Right hindlimb (tissue), 1 donor: Measurements from ENCODE around the gene CEP128.

Experiments used
- DNase-seq: peaks from one replicate; pipeline ENCODE4 v3.0.0-alpha.2; 2018

The CEP128 gene

DNA sequence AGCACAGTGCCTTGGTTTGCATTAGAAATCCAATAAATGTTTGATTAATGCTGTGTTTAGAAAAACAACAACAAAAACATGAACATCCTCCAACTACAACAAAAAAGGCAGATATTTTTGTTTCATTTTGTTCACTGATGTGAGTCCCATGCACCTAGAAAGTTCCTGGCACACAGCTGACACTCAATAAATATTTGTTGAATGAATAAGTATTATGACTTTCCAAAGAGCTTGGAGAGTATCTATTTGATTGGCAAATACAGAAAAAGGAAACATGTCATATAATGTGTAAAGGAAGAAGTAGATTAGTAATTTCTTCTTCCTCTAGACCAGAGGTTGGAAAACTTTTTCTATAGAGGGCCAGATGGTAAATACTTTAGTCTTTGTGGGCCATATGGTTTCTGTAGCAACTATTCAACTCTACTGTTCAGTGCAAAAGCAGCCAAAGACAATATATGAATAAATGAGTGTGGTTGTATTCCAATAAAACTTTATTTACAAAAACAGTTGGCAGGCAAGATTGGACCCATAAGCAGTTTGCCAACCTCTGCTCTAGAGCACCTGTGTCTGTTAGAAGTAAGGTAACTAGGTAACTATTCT, 417.9 kb downstream of the CEP128 start:
- no peak for DNase-seq

GRCh38 chr14:80522936-80523335, 418.6 kb downstream of the CEP128 start:
- DNase-seq, result no peak

DNA sequence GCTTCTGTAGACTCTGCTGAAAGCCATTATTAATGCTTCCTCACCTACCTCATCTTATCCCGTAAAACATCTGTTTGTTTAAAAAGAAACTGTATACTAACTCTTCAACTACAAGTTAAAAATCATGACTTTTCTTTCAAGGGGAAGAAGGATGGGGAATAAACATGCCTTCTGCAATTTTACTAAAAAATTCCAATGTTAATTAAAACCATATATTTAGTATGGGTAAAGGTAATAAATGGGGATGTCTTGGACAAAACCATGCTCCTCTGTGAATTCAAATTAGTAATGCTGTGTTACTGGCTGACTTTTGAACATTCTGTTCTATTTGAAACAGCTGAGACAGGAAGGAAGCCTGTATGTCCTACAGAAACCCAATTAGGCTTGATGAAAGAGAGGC, 419.1 kb downstream of the CEP128 start:
- DNase-seq, result no peak

- no peak for DNase-seq
These were observed 420.1 kb downstream of the CEP128 start for GRCh38 chr14:80521456-80521855.

GRCh38 chr14:80519002-80519401, 422.5 kb downstream of the CEP128 start:
- no peak for DNase-seq

DNA sequence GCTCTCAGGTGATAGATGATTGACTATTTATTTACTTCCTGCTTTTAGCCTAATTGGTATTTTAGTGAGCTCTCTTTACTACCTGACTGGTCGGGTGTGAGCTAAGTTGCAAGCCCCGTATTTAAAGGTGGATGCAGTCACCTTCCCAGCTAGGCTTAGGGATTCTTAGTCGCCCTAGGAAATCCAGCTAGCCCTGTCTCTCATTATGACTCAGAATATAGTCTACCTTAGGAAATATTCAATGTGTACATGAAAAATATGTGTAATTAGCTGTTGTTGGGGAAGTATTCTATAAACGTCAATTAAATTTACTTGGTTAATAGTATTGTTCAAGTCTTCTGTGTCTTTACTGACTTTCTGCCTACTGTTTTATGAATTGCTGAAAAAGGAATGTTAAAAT, 423.4 kb downstream of the CEP128 start:
- DNase-seq, result no peak

- no peak for DNase-seq
These were observed 434.2 kb downstream of the CEP128 start for GRCh38 chr14:80507292-80507869.

- DNase-seq, result no peak
These were observed 436.8 kb downstream of the CEP128 start for GRCh38 chr14:80504781-80505180.

GRCh38 chr14:80498533-80498932, 443.0 kb downstream of the CEP128 start:
- no peak for DNase-seq

GRCh38 chr14:80496090-80496489, 445.4 kb downstream of the CEP128 start:
- DNase-seq, result no peak

GRCh38 chr14:80494769-80495168, 446.8 kb downstream of the CEP128 start:
- DNase-seq, result no peak

- no peak for DNase-seq
These were observed 447.9 kb downstream of the CEP128 start for GRCh38 chr14:80493620-80494019.

DNA sequence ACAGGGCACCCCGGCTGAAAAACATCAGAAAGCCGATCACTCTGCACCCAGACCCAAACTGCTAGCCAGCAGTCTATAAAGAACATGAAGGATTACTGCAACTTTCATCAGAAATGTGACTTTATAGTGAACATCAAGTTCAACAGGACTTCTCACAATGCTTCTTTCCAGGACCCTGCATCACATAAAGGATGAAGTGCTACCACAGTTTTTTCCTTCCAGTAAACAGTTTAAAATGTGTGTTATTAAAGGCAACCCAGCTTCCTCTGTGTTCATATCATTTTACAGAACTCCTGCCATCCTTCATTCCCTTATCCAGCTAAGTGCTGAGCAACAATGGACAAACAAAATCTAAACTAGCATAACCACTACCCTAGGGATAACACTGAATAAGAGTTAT, 449.9 kb downstream of the CEP128 start:
- no peak for DNase-seq

GRCh38 chr14:80491131-80491530, 450.4 kb downstream of the CEP128 start:
- peak; percentile 71 for DNase-seq

DNA sequence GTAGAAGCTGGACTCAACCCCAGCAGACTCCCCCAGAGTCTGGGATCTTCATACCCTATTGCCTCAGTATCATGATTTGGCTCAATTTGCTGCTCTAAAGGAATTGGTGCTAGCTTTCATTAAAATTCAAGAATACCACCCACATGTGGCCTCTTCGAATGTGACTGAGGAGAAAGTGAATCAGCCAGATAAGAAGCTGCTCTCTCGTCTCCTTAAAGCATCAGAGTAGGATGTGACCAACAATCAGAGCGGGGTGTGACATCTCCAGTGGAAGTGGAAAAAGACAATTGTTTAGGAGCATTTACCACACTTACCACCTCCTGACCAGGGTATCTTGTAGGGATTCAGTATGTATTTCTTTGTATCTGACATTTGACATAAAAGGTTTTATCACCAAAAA, 452.0 kb downstream of the CEP128 start:
- DNase-seq, result no peak

- no peak for DNase-seq
These were observed 455.8 kb downstream of the CEP128 start for GRCh38 chr14:80485764-80486163.

DNA sequence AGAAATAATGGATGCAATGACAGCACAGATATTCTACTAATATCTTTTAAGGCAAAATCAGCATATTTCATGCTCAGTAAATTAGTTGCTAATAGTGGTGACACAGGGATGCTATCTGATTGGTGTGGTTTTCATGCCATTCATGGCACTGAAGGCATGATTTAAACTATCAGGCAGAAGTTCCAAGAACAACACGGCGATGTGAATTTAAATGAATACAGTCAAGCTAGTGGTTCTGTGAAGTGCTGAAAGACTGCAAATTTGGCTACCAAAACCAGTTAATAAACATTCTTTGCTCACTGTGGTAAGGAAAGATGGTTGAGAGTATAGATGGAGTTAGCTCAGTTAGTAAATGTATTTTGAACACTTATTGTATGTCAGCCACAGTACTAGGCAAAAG, 458.2 kb downstream of the CEP128 start:
- no peak for DNase-seq

GRCh38 chr14:80477388-80478160, 464.0 kb downstream of the CEP128 start:
- no peak for DNase-seq

- no peak for DNase-seq
These were observed 466.5 kb downstream of the CEP128 start for GRCh38 chr14:80475074-80475473.

GRCh38 chr14:80468331-80469122, 473.0 kb downstream of the CEP128 start:
- DNase-seq, result no peak

DNA sequence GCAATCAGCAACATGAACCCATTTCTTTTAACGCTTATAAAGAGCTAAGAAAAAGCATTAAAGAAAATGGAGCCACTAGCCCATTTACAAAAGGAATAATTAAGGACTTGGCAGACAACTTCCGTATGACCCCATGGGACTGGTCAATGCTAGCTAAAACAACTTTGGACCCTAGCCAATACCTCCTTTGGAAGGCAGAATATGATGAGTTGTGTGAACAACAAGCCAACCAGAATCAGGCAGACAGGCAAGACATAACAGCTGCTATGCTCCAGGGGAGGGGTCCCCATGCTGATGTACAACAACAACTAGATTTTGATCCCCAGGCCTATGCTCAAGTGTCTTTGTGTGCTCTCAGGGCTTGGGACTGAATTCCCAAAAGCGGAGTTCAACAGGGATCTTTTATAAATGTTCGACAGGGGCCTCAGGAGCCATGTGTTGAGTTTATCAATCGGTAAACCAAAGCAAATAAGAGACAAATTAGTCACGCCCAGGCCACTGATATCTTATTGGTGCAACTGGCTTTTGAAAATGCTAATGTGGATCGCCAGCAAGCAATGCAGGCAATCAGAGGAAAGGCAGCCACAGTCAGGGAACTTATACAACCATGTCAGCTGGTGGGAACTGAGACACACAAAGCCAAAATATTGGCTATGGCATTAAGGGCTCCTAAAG, 475.9 kb downstream of the CEP128 start:
- no peak for DNase-seq

GRCh38 chr14:80464531-80465149, 476.9 kb downstream of the CEP128 start:
- DNase-seq, result no peak
